ENCODE results near the gene PRDX1. TPM values are rescaled to one million over a fixed set of nuclear protein-coding genes. Genes with fewer than 3 reads are reported as not detected.

Gene PRDX1
- total and polyA plus RNA-seq, 2 of the 13 experiments (the other 11 are each of a cell fraction or from before 2014, with no cell fraction given) = 761 to 1,898 TPM

GRCh38 chr1:45543581-45544417 lies 22.1 kb upstream of the PRDX1 start:
- peak overlapping the region; percentile 85 for H3K4me2 ChIP-seq (ENCODE audit: low read depth, low read length)
- H3K79me2 ChIP-seq (ENCODE audit: insufficient read depth, low read length) = no peaks in the 10 kb centered on the region
- peak overlapping the region; percentile 86 for H3K27ac ChIP-seq (ENCODE audit: extremely low read length, insufficient read depth, low read length)
- peak overlapping the region; percentile 40 to 51 (median 42); a peak in 5 of 6 replicates for H3K4me3 ChIP-seq (replicated peaks in 1 of 3; ENCODE audit: insufficient read depth in 1 of 3, low read depth in 2 of 3, low read length in 3 of 3)
- FAIRE-seq = no peak
- peaks cover 49% of the 10 kb centered on the region for H3K4me1 ChIP-seq (ENCODE audit: insufficient read depth, low read length)
- in situ Hi-C loops (cut with HindIII; ENCODE audit: extremely low pct_ligation_motif_present, low pct_unique_long_range_greater_than_20kb) = no loop called here
- no peaks in the 10 kb centered on the region for H3K36me3 ChIP-seq (replicated peaks in 1 of 2; ENCODE audit: control insufficient read depth in 1 of 2, insufficient read depth in 2 of 2, low read length in 2 of 2)
- no peaks in the 10 kb centered on the region for H3K9me3 ChIP-seq (ENCODE audit: low read length)
- peak overlapping the region; percentile 81 for H2AFZ ChIP-seq (ENCODE audit: low read length)
- POLR2A ChIA-PET = interaction anchor here (1.1 to 29.7 kb wide), 8 partner anchors 9 to 205 kb away, joined by 3 to 690 read pairs (median 28); partner anchors contain the start of genes CCDC163, MMACHC, NASP and PRDX1
- CTCF ChIA-PET (ENCODE audit: low intra/inter-chr PET ratio, low total read pairs) = no interaction called here
- peak overlapping the region; percentile 47 for H3K9ac ChIP-seq (ENCODE audit: insufficient read depth, low read depth, low read length)
- peak; percentile 31 for DNase-seq (ENCODE audit: low spot score)
- ATAC-seq = peak; percentile 67
- BruUV-seq (replicated peaks) = no TSS peak
- 11% methylated on average over 8 of the region's 8 CpGs for WGBS (ENCODE audit: low lambda C conversion rate)
- intact Hi-C loops (cut with micrococcal nuclease; ENCODE audit: unreplicated experiment) = no loop called here
- no peaks in the 10 kb centered on the region for H4K20me1 ChIP-seq (ENCODE audit: insufficient read depth, low read length)
- H3K27me3 ChIP-seq (ENCODE audit: control insufficient read depth in 1 of 2, insufficient read depth in 2 of 2, low read length in 2 of 2) = no peaks in the 10 kb centered on the region
- TF ChIP-seq MAZ (IDR thresholded peaks at IDR 0.05; ENCODE audit: borderline replicate concordance, low read depth, low read length) (peak; percentile 52; the same call in 1 of the 2 replicates), MAZ (CRISPR knock-in tag; IDR thresholded peaks at IDR 0.05; ENCODE audit: low read depth) (no peak), CREB1 (IDR thresholded peaks at IDR 0.05) (no peak), CREB1 (CRISPR knock-in tag; IDR thresholded peaks at IDR 0.05) (peak; percentile 29; the same call in 1 of the 2 replicates), TOPORS (CRISPR knock-in tag; IDR thresholded peaks at IDR 0.05) (no peak), NPAS2 (CRISPR knock-in tag; IDR thresholded peaks at IDR 0.05; ENCODE audit: borderline replicate concordance) (no peak), ZNF580 (CRISPR knock-in tag; IDR thresholded peaks at IDR 0.05; ENCODE audit: borderline replicate concordance, low read depth) (0 out of 2 replicates have a peak, but pooled peaks have one; percentile 11), ZBTB25 (CRISPR knock-in tag; IDR thresholded peaks at IDR 0.05) (0 out of 2 replicates have a peak, but pooled peaks have one; percentile 23), ZNF710 (CRISPR knock-in tag; IDR thresholded peaks at IDR 0.05; ENCODE audit: borderline replicate concordance) (no peak), NFE2 (CRISPR knock-in tag; IDR thresholded peaks at IDR 0.05) (no peak), TFAP4 (IDR thresholded peaks at IDR 0.05; ENCODE audit: borderline replicate concordance, low read depth) (peak; percentile 55; the same call in 1 of the 2 replicates), ELF3 (CRISPR knock-in tag; IDR thresholded peaks at IDR 0.05) (peak; percentile 82; the same call in 1 of the 2 replicates), GATA4 (IDR thresholded peaks at IDR 0.05; ENCODE audit: borderline replicate concordance, low read depth) (no peak), HNF4A (CRISPR knock-in tag; IDR thresholded peaks at IDR 0.05) (peak; percentile 34; the same call in 1 of the 2 replicates), ERF (CRISPR knock-in tag; IDR thresholded peaks at IDR 0.05) (no peak), HCFC1 (IDR thresholded peaks at IDR 0.05; ENCODE audit: low read depth, low read length) (no peak), DZIP1 (CRISPR knock-in tag; IDR thresholded peaks at IDR 0.05) (no peak)

Measured in HepG2 (cell line).